Uterus (tissue), 2 donors: ENCODE measurements around the gene OXCT1.

Experiments used
- CTCF ChIP-seq, 4 experiments: fragments of 200-600 bp in 2 of 4; fragments of 450-650 bp in 2 of 4; sonication (generic) in 2 of 4; IDR thresholded peaks; one replicate each; pipeline ENCODE4 v1.5.1; 2016 to 2019; ENCODE audit warnings: antibody characterized with exemption in 4 of 4, mild to moderate bottlenecking in 2 of 4, moderate library complexity in 1 of 4
- POLR2A ChIP-seq, 2 donors: fragments of 450-650 bp; IDR thresholded peaks; one replicate each; pipeline ENCODE4 v1.6.1; 2016; ENCODE audit warnings: antibody characterized with exemption in 2 of 2, mild to moderate bottlenecking in 1 of 2, moderate library complexity in 1 of 2

- TF ChIP-seq CTCF (IDR thresholded peaks at IDR 0.05), result no peak
- no peak for TF ChIP-seq POLR2A (IDR thresholded peaks at IDR 0.05)
Observed at GRCh38 chr5:41748631-41749030, 121.6 kb downstream of the OXCT1 start.
